GM12878 (cell line): Measurements from ENCODE around the gene MFSD11. TPM values are rescaled to one million over a fixed set of nuclear protein-coding genes. Genes with fewer than 3 reads are reported as not detected.

ENCODE experiments used
- GATAD2B ChIP-seq: fragments of 450-650 bp; conservative IDR thresholded peaks from 2 replicates; pipeline ENCODE4 v1.6.1; 2017; ENCODE audit warnings: low read depth, mild to moderate bottlenecking, moderate library complexity
- KAT2A ChIP-seq: conservative IDR thresholded peaks from 2 replicates; pipeline ENCODE4 v1.6.1; 2011; ENCODE audit warnings: low read depth, low read length; ENCODE audit not compliant: control insufficient read depth
- polyA plus RNA-seq, 11 experiments: library from polyadenylated mRNA; depleted of rRNA in 4 of 11; unstranded in 6 of 11; stranded (reverse) in 5 of 11; fragments of >200 nt; fragmentation: Nextera tagmentation in 4 of 11; fragmentation: Illumina TruSeq in 1 of 11; extraction: Ambion mirVana in 4 of 11; extraction: Trizol in 1 of 11; gene quantifications; 1 replicate in 1 of 11; 2 replicates in 10 of 11; pipeline versions ENCODE4 v1.2.1 to v1.2.3, GENCODE V29; 2011 to 2016; ENCODE audit warnings: inconsistent platforms in 2 of 11, missing spikeins in 2 of 11, low read depth in 1 of 11
- total RNA-seq, 4 experiments: library from RNA; depleted of rRNA in 3 of 4; stranded (reverse); fragments of >200 nt in 3 of 4; fragmentation: Illumina TruSeq in 1 of 4; extraction: Trizol in 1 of 4; gene quantifications; 2 replicates each; pipeline versions ENCODE4 v1.2.1 to v1.2.3, GENCODE V29; 2013 to 2021
- TF ChIP-seq, protein P1 (sequence below): IDR thresholded peaks from 2 replicates; pipeline ENCODE4 v1.6.1; 2012; ENCODE audit warnings: improper control_type of control experiment, low read depth, low read length; ENCODE audit not compliant: insufficient replicate concordance
- TF ChIP-seq, protein P2 (sequence below): IDR thresholded peaks from 2 replicates; pipeline ENCODE4 v1.6.1; 2011; ENCODE audit warnings: low read depth, low read length, improper control_type of control experiment, borderline replicate concordance
- TF ChIP-seq, protein P3 (sequence below): fragments of 450-650 bp; IDR thresholded peaks from 2 replicates; pipeline ENCODE4 v1.6.1; 2017; ENCODE audit warnings: low read depth, mild to moderate bottlenecking, moderate library complexity

MFSD11 gene
- total and polyA plus RNA-seq, 10 of the 15 experiments (the other 5 are each of a cell fraction or from before 2014, with no cell fraction given), result 11.0 to 19.4 (median 15.5) TPM

DNA sequence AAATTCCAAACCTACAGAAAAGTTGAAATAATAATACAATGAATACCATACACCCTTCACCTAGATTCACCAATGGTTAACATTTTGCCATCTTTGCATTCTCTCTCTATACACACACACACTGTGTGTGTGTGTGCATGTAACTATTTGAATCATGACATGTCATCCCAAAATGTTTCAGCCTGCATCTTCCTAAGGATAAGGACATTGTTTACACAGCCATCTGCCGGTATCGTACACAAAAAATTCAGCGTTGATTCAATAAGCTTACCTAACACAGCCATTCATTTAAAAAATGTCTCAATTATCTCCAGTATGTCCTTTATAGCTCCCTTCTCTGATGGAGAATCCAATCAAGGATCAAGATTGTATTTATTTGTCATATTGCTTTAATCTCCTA, 31.1 kb upstream of the MFSD11 start (continued):
- TF ChIP-seq, protein P1, sequence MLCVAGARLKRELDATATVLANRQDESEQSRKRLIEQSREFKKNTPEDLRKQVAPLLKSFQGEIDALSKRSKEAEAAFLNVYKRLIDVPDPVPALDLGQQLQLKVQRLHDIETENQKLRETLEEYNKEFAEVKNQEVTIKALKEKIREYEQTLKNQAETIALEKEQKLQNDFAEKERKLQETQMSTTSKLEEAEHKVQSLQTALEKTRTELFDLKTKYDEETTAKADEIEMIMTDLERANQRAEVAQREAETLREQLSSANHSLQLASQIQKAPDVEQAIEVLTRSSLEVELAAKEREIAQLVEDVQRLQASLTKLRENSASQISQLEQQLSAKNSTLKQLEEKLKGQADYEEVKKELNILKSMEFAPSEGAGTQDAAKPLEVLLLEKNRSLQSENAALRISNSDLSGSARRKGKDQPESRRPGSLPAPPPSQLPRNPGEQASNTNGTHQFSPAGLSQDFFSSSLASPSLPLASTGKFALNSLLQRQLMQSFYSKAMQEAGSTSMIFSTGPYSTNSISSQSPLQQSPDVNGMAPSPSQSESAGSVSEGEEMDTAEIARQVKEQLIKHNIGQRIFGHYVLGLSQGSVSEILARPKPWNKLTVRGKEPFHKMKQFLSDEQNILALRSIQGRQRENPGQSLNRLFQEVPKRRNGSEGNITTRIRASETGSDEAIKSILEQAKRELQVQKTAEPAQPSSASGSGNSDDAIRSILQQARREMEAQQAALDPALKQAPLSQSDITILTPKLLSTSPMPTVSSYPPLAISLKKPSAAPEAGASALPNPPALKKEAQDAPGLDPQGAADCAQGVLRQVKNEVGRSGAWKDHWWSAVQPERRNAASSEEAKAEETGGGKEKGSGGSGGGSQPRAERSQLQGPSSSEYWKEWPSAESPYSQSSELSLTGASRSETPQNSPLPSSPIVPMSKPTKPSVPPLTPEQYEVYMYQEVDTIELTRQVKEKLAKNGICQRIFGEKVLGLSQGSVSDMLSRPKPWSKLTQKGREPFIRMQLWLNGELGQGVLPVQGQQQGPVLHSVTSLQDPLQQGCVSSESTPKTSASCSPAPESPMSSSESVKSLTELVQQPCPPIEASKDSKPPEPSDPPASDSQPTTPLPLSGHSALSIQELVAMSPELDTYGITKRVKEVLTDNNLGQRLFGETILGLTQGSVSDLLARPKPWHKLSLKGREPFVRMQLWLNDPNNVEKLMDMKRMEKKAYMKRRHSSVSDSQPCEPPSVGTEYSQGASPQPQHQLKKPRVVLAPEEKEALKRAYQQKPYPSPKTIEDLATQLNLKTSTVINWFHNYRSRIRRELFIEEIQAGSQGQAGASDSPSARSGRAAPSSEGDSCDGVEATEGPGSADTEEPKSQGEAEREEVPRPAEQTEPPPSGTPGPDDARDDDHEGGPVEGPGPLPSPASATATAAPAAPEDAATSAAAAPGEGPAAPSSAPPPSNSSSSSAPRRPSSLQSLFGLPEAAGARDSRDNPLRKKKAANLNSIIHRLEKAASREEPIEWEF, result no peak
- TF ChIP-seq KAT2A, result no peak
- TF ChIP-seq, protein P2, sequence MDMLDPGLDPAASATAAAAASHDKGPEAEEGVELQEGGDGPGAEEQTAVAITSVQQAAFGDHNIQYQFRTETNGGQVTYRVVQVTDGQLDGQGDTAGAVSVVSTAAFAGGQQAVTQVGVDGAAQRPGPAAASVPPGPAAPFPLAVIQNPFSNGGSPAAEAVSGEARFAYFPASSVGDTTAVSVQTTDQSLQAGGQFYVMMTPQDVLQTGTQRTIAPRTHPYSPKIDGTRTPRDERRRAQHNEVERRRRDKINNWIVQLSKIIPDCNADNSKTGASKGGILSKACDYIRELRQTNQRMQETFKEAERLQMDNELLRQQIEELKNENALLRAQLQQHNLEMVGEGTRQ, result no peak
- TF ChIP-seq GATAD2B, result no peak
- TF ChIP-seq, protein P3, sequence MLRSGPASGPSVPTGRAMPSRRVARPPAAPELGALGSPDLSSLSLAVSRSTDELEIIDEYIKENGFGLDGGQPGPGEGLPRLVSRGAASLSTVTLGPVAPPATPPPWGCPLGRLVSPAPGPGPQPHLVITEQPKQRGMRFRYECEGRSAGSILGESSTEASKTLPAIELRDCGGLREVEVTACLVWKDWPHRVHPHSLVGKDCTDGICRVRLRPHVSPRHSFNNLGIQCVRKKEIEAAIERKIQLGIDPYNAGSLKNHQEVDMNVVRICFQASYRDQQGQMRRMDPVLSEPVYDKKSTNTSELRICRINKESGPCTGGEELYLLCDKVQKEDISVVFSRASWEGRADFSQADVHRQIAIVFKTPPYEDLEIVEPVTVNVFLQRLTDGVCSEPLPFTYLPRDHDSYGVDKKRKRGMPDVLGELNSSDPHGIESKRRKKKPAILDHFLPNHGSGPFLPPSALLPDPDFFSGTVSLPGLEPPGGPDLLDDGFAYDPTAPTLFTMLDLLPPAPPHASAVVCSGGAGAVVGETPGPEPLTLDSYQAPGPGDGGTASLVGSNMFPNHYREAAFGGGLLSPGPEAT, result no peak
- TF ChIP-seq, all 136 proteins: peak for 0
